Measurements from ENCODE around the gene LILRA6.
"Not testable (repeated sequence)": the region's sequence is repeated elsewhere in the genome, so short reads cannot be mapped to it uniquely, and the experiment has no call there.

GRCh38 chr19:54289160-54289559, 46.6 kb upstream of the LILRA6 start:
- not testable (repeated sequence) for TF ChIP-seq CTCF (conservative IDR thresholded peaks at IDR 0.05; ENCODE audit: low read length); EZH2phosphoT487 (IDR thresholded peaks at IDR 0.05; ENCODE audit: borderline replicate concordance)
